ENCODE data around the gene ZNF526.
"Not testable (repeated sequence)": the region's sequence is repeated elsewhere in the genome, so short reads cannot be mapped to it uniquely, and the experiment has no call there.

The ZNF526 gene

DNA sequence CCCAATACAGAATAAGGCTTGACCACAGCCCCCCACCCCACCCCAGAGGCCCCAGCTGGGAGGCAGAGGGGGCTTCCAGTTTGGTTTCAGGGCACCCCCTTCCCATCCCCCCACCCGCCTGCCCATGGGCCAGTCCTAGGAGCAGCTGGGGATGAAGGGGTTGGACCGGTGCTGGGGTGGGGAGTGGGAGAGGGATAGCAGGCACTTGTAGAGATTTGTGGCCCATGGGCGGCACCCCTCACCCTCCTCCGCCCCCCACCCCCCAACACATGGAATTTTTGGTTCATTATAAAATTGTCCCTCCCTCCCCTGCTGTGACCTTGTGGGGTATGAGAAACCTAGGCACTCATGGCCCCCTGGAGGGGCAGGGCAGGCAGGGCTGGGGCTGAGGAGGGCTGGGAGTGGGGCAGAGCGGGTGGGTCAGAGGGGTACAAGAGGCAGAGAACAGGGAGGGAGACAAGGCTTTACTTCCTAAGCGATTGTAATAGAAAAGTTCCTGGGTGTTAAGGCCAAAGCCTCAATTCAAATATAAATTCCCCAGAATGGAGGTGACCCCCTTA lies 27.6 kb downstream of the ZNF526 start:
- DNase-seq (ENCODE audit: low spot score) = no peak

- no peak for DNase-seq (ENCODE audit: low spot score)
Observed at GRCh38 chr19:42248270-42249148, 28.4 kb downstream of the ZNF526 start.

- DNase-seq (ENCODE audit: low spot score) = no peak
Observed at GRCh38 chr19:42249149-42249750, 29.1 kb downstream of the ZNF526 start.

DNA sequence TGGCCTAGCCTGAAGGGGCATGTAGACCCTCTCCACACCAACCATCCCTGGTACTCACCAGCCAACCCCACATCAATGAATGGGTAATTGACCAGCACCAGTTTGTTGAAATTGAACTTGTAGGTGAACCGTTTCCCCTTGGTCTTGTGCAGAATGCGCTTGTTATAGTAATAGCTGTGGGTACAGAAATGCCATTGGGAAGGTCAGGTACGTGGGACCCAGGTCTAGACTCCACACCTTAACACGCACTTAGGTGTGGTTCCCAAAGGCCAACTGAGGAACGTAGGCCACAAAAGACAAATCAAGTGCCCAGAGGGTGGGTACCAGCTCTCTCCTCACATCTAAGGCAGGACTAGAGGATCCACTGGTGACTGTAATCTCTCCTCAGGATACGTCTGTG lies 29.7 kb downstream of the ZNF526 start:
- no peak for DNase-seq (ENCODE audit: low spot score)

DNA sequence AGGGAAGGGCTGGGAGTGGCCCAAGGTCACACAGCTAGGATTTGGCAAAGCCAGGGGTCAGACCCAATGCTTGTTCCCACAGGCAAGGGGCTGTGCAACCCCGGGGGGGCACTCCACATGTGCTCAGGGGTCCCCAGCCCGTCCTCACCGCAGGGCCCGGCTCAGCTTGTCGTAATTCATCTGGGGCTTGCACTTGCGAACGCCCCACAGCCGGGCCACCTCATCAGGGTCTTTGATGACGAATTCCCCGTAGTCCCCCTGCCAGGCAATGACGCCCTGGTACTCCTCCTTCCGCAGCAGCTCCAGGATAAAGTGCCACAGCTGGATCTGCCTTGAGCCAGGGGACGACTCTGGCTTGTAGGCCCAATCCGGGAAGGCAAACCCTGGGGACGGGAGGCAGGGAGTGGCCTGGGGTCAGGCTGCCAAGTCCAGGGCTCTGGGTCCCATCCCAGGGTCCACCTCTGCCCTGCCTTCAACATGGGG lies 30.1 kb downstream of the ZNF526 start:
- no peak for DNase-seq (ENCODE audit: low spot score)

- no peak for DNase-seq (ENCODE audit: low spot score)
Observed at GRCh38 chr19:42250666-42251531, 30.8 kb downstream of the ZNF526 start.

- DNase-seq (ENCODE audit: low spot score) = no peak
Observed at GRCh38 chr19:42251572-42252358, 31.7 kb downstream of the ZNF526 start.

DNA sequence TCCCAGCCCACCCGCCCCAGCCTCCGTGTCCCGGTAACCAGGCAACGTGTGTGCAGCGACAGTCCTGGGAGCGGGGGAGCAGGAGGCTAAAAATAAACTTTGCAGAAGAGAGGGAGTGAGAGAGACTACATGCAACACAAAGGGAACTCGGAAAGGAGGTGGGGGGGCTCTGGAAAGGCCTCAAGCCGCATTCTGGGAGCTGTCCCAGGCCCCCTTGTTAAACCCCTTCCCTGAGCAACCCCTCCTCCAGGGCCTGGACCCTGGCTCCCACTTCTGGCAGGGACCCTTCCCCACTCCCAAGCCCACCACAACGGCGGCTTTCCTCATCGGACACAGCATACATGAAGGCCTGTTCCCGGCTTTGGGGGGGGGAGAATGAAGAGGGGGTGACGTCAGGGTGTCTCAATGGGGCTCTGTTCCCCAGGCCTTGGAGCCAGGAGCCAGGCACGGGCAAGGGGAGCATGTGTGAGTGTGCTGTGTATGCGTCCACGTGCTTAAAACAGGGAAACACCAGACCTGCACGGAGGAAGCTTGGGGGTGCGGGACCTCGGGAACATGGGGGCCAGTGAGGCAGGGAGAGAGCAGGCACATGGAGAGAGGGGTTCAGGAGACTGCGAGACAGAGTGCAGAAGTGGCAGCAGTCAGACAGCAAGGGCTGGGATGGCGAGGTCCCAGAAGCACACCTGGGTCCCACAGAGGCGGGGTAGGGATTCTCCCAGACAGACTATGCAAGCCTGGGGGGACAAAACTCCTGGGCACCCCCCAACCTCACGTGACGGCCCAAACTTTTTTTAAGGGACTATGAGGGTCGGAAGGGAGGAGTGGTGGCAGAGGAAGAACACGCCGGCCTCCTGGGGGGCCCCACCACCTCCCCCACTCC lies 32.5 kb downstream of the ZNF526 start:
- no peak for DNase-seq (ENCODE audit: low spot score)

DNA sequence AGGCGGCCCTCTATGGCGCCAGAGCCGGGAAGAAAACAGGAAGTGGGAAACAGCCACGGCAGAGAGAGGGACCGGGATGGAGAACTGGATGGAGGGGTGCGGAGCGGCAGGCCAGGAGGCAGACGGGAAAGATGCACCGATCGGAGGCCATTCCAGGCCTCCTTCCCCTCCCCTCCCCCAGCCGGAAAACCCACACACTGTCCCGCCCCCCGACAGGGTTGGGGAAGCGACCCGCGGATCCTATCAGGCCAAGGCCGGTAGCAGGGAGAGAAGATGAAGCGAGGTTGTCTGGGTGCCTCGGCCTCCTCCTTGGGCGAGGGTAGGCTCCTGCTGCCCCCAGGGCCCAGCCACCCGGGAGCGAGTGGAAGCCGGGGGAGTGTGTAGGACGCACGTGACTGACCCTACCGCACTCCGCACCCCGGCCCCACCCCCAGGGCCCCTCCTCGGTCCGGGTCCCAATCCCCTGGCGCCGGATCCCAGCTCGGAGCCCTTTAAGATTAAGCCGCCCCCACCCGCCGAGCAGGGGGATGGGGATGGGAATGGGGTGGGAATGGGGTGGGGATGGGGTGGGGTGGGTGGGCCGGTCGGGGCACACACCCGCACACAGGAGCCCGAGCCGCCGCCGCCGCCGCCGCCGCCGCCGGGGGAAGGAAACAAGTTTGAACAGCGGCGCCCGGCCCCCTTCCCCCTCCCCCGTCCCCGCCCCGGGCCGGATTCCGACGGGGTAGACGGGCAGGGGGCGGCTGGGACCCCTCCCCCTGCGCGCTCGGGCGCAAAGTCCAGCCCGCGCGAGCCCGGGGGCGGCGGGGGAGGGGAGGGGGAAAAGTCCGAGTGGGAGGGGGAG lies 33.4 kb downstream of the ZNF526 start:
- DNase-seq (ENCODE audit: low spot score) = peak; percentile 84

GRCh38 chr19:42254089-42254849 lies 34.2 kb downstream of the ZNF526 start:
- DNase-seq (ENCODE audit: low spot score) = peak; percentile 73

DNA sequence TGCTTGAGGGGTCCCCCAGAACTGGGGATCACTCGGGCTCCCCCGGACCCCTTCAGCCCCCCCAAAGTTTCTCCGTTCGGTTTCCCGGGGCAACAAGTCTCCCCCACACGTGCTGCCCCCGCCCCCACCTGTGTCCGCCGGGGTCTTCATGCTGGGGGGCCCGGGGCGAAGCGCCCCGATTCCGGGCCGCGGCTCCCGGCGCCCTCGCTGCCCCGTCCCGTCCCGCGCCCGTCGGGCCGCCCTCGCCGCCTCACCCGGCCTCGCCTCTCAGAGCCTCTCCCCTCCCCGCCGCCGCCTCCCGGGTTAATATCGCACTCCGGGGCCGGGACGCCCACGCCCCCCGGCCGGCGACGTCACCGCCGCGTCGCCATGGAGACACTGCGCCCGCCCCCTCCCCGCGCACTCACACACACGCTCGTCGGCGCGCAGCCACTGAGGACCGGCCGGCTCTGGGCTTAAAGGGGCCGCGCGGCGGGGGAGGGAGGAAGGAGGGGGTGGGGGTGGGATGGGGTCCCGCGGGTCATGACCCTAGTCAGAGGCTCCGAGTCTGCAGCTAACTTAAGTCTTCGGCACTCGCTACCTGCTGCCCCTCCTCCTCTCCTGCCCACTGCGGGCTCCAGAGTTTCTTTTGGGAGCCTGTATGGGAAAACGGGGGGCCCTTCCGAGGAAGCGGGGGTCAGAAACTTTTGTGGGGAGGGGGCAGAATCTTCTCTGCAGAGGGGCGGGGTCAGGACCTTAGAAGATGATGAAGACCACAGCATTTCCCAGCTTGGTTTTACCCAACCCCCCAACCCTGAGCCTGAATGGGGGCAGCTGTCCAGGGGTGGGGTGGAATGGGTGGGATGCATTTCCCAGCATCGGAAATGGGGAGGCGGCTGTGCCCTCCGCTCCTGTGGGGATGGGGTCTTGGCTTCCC lies 35.0 kb downstream of the ZNF526 start, which contains the start of gene ERF:
TSS of gene ERF (minus strand) at position 279 of the 916 bp plus-strand sequence. CDS start at position 150, 129 bp downstream.
- DNase-seq (ENCODE audit: low spot score) = peak; percentile 97

DNA sequence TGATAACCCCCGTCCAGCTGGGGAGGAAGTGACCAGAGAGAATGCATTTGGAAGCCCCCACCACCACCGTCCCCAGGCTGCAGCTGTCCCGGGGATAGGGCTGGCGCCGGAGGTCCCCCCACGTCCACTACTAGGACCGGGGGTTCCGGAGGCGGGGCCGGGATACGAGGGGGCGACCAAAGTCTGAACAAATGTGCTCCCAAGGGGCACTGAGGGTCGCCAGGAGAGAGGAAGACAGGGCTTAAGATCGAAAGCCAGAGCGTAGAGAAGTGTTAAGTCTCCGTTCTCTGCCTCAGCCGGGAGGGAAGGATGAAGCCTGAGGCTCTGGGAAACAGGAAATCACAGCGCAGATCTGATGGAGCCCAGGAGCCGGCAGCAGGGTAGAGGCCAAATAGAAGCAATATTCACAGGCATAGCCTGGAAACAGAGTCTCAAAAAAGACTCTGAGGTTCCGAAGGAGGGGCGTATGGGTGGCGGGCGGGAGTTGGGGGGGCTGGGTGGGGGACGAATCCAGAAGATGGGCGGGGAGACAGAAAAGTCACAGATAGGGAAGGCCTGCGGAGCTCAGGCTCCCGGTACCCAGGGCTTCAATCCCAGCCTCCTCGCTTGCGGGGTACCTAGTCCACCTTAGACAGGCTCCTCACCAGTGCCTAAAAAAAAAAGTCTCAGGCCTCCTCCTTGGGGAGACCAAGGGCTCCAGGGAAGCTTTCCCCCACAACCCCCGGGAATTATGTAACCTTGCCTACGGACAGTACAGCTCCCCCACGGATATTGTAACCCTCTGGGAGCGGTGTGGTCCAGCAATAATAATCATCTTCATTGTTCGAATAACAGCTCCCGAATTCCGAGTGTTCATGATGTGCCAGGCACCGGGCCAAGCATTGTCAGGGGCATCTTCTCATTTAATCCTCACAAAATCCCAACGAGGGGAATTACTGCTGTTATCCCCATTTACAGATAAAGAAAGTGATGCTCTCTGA lies 35.9 kb downstream of the ZNF526 start:
- peak; percentile 57 for DNase-seq (ENCODE audit: low spot score)

GRCh38 chr19:42257842-42258241 lies 37.7 kb downstream of the ZNF526 start:
- DNase-seq (ENCODE audit: low spot score) = not testable (repeated sequence)

DNA sequence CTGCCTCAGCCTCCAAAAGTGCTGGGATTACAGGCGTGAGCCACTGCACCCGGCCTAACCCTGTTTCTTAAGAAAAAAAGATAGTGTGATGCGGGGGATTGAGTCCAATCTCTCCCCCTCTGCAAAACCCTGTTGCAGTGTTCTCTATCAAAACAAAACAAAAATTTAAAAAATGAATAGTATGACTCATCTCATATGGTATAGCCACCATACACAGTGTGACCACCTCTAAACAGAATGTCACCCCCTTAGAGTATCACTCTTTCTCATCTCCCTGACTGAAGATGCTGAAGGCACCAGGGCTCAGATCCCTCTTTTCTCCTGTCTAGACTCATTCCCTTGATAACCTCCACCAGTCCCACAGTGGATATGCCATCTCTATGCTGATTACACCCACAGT lies 41.7 kb downstream of the ZNF526 start:
- DNase-seq (ENCODE audit: low spot score) = no peak

DNA sequence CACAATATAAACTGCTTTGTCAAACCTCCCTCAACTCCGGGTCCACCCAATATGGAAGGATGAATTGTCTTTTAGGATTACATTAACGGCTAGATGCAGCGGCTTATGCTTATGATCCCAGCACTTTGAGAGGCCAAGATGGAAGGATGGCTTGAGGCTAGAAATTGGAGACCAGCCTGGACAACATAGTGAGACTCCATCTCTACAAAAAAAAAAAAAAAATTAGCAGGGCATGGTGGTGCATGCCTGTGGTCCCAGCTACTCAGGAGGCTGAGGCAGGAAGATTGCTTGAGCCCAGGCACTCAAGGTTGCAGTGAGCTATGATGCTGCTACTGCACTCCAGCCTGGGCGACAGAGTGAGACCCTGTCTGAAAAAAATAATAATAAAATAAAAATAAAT lies 46.0 kb downstream of the ZNF526 start:
- DNase-seq (ENCODE audit: low spot score) = not testable (repeated sequence)

Data from D341Med (cell line).